Measurements from ENCODE around the gene KIF3A. TPM values are rescaled to one million over a fixed set of nuclear protein-coding genes. Genes with fewer than 3 reads are reported as not detected.

KIF3A gene
- polyA plus RNA-seq, 1 donor from 2014 or later: 94.4 TPM

GRCh38 chr5:132779961-132780360, 42.6 kb upstream of the KIF3A start:
- no peaks in the 10 kb centered on the region for H3F3A ChIP-seq (ENCODE audit: insufficient read depth, low read length, poor library complexity, severe bottlenecking)
- H3K4me3 ChIP-seq (ENCODE audit: low read length): no peak overlapping the region
- H3K27ac ChIP-seq (ENCODE audit: low read length): no peak overlapping the region
- H3K27me3 ChIP-seq (ENCODE audit: insufficient read depth, low read depth, low read length): peaks cover 8% of the 10 kb centered on the region
- TF ChIP-seq REST (IDR thresholded peaks at IDR 0.05; ENCODE audit: borderline replicate concordance): no peak
- no peak for TF ChIP-seq EP300 (conservative IDR thresholded peaks at IDR 0.05; ENCODE audit: poor library complexity, severe bottlenecking)
- no peak for TF ChIP-seq TAF1 (IDR thresholded peaks at IDR 0.05; ENCODE audit: low read depth)
- no peak for TF ChIP-seq EZH2 (IDR thresholded peaks at IDR 0.05; ENCODE audit: borderline replicate concordance, insufficient read depth, low read length, poor library complexity, severe bottlenecking)
- TF ChIP-seq POLR2AphosphoS5 (IDR thresholded peaks at IDR 0.05): no peak
- TF ChIP-seq RAD21 (conservative IDR thresholded peaks at IDR 0.05): no peak
- no peak for TF ChIP-seq MXI1 (conservative IDR thresholded peaks at IDR 0.05; ENCODE audit: poor library complexity, severe bottlenecking)
- no peak for TF ChIP-seq SMC3 (conservative IDR thresholded peaks at IDR 0.05; ENCODE audit: poor library complexity)
- no peaks in the 10 kb centered on the region for H3K9me3 ChIP-seq (ENCODE audit: low read length)
- H3K4me2 ChIP-seq (ENCODE audit: low read length): no peak overlapping the region
- peaks cover 14% of the 10 kb centered on the region for H3K79me2 ChIP-seq (replicated peaks; ENCODE audit: insufficient read depth, low read length)
- no peak overlapping the region for H3K9ac ChIP-seq (ENCODE audit: low read length)
- no peak overlapping the region for H2AFZ ChIP-seq (ENCODE audit: low read depth, low read length)
- no peaks in the 10 kb centered on the region for H4K20me1 ChIP-seq (ENCODE audit: insufficient read depth)
- H3K36me3 ChIP-seq (ENCODE audit: insufficient read depth, low read length): no peaks in the 10 kb centered on the region
- H3K9me2 ChIP-seq (ENCODE audit: insufficient read depth, low read length): no peaks in the 10 kb centered on the region

- H3K4me3 ChIP-seq (ENCODE audit: low read length): no peak overlapping the region
- H3K4me2 ChIP-seq (ENCODE audit: low read length): no peak overlapping the region
- no peaks in the 10 kb centered on the region for H4K20me1 ChIP-seq (ENCODE audit: insufficient read depth)
- peaks cover 8% of the 10 kb centered on the region for H3K27me3 ChIP-seq (ENCODE audit: insufficient read depth, low read depth, low read length)
- no peak overlapping the region for H3K9ac ChIP-seq (ENCODE audit: low read length)
- H3K36me3 ChIP-seq (ENCODE audit: insufficient read depth, low read length): no peaks in the 10 kb centered on the region
- no peaks in the 10 kb centered on the region for H3F3A ChIP-seq (ENCODE audit: insufficient read depth, low read length, poor library complexity, severe bottlenecking)
- H3K9me2 ChIP-seq (ENCODE audit: insufficient read depth, low read length): no peaks in the 10 kb centered on the region
- TF ChIP-seq SMC3 (conservative IDR thresholded peaks at IDR 0.05; ENCODE audit: poor library complexity) (no peak), EP300 (conservative IDR thresholded peaks at IDR 0.05; ENCODE audit: poor library complexity, severe bottlenecking) (no peak), TAF1 (IDR thresholded peaks at IDR 0.05; ENCODE audit: low read depth) (no peak)
- no peaks in the 10 kb centered on the region for H3K9me3 ChIP-seq (ENCODE audit: low read length)
- H3K27ac ChIP-seq (ENCODE audit: low read length): no peak overlapping the region
- H2AFZ ChIP-seq (ENCODE audit: low read depth, low read length): no peak overlapping the region
- peaks cover 21% of the 10 kb centered on the region for H3K79me2 ChIP-seq (replicated peaks; ENCODE audit: insufficient read depth, low read length)
These were observed 41.5 kb upstream of the KIF3A start for GRCh38 chr5:132778856-132779255.

- Histone ChIP-seq H3K4me2 (ENCODE audit: low read length) (no peak overlapping the region), H3K9me2 (ENCODE audit: insufficient read depth, low read length) (no peaks in the 10 kb centered on the region), H3K9me3 (ENCODE audit: low read length) (no peaks in the 10 kb centered on the region), H2AFZ (ENCODE audit: low read depth, low read length) (no peak overlapping the region), H3K4me3 (ENCODE audit: low read length) (no peak overlapping the region), H3F3A (ENCODE audit: insufficient read depth, low read length, poor library complexity, severe bottlenecking) (no peaks in the 10 kb centered on the region), H3K9ac (ENCODE audit: low read length) (no peak overlapping the region), H3K27me3 (ENCODE audit: insufficient read depth, low read depth, low read length) (peaks cover 8% of the 10 kb centered on the region), H4K20me1 (ENCODE audit: insufficient read depth) (no peaks in the 10 kb centered on the region), H3K79me2 (replicated peaks; ENCODE audit: insufficient read depth, low read length) (peaks cover 21% of the 10 kb centered on the region), H3K36me3 (ENCODE audit: insufficient read depth, low read length) (no peaks in the 10 kb centered on the region), H3K27ac (ENCODE audit: low read length) (no peak overlapping the region)
- TF ChIP-seq EZH2 (IDR thresholded peaks at IDR 0.05; ENCODE audit: borderline replicate concordance, insufficient read depth, low read length, poor library complexity, severe bottlenecking): no peak
- TF ChIP-seq RAD21 (conservative IDR thresholded peaks at IDR 0.05): no peak
- no peak for TF ChIP-seq TAF1 (IDR thresholded peaks at IDR 0.05; ENCODE audit: low read depth)
- TF ChIP-seq, protein P1, sequence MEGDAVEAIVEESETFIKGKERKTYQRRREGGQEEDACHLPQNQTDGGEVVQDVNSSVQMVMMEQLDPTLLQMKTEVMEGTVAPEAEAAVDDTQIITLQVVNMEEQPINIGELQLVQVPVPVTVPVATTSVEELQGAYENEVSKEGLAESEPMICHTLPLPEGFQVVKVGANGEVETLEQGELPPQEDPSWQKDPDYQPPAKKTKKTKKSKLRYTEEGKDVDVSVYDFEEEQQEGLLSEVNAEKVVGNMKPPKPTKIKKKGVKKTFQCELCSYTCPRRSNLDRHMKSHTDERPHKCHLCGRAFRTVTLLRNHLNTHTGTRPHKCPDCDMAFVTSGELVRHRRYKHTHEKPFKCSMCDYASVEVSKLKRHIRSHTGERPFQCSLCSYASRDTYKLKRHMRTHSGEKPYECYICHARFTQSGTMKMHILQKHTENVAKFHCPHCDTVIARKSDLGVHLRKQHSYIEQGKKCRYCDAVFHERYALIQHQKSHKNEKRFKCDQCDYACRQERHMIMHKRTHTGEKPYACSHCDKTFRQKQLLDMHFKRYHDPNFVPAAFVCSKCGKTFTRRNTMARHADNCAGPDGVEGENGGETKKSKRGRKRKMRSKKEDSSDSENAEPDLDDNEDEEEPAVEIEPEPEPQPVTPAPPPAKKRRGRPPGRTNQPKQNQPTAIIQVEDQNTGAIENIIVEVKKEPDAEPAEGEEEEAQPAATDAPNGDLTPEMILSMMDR (IDR thresholded peaks at IDR 0.05; ENCODE audit: poor library complexity, severe bottlenecking): no peak
These were observed 40.8 kb upstream of the KIF3A start for GRCh38 chr5:132778129-132778528.

All from neural cell (in vitro differentiated cells).